GM12892 (cell line): ENCODE results near the gene KCNG4.

Experiments used
- POLR2A ChIP-seq: IDR thresholded peaks from 2 replicates; pipeline ENCODE4 v1.6.1; 2011; ENCODE audit warnings: low read depth, low read length, control low read depth
- TAF1 ChIP-seq: IDR thresholded peaks from 2 replicates; pipeline ENCODE4 v1.6.1; 2011; ENCODE audit warnings: low read depth, mild to moderate bottlenecking, control low read depth, low read length, borderline replicate concordance

DNA sequence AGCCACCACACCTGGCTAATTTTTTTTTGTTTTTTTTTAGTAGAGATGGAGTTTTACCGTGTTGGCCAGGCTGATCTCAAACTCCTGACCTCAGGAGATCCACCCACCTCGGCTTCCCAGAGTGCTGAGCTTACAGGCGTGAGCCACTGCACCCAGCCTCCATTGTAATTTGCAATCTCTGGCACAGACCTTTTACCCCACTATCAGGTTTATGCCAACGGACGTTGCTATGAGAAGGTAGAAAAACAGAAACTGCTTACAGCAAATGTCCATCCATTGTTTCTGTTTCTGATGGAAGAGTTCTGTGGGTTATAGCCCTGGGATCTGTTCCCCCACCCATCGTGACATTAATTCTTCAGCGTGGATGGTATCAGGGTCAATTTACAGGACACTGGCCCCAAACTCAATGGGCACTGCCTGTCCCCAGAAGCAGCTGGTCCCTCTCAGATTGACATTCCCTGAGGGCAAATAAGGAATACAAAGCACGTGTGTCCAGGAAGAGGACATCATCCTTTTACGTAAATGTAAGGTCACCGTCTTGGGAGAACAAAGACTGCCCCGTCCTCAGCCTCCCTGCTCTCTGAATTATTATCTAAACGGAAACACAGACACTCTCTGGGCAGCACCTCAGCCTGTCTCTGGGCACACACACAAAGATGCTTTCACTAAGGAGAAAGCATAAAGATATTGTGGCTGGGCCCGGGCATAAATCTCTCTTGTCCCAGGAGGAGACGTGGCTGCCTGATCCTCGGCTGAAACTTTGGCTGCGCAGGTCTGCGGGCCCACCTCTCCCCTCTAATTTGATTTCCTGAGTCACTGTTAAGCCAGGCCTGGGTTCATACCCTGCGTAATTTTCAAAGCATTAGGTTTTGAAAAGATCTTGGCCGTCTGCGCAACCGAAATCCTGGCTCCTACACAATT, 5.2 kb downstream of the KCNG4 start:
- TF ChIP-seq POLR2A (no peak), TAF1 (no peak)
